Stomach (tissue), 9 donors: ENCODE measurements around the gene M1AP. TPM values are rescaled to one million over a fixed set of nuclear protein-coding genes. Genes with fewer than 3 reads are reported as not detected.

ENCODE experiments used
- DNase-seq, 2 donors: peaks; one replicate each; pipeline versions ENCODE4 v3.0.0 to v3.0.0-alpha.2; 2013 to 2019
- H3K27ac ChIP-seq, 5 donors: fragments of 200-600 bp in 4 of 5; sonication (generic) in 4 of 5; one replicate each; pipeline ENCODE4 v1.5.1; 2013 to 2019; ENCODE audit warnings: mild to moderate bottlenecking in 1 of 5, moderate library complexity in 1 of 5
- H3K27me3 ChIP-seq, 3 donors: fragments of 200-600 bp; sonication (generic); one replicate each; pipeline ENCODE4 v1.5.1; 2017 to 2019; ENCODE audit warnings: mixed run types in 1 of 3
- H3K36me3 ChIP-seq, 4 donors: fragments of 200-600 bp; sonication (generic); 1 replicate in 3 of 4; 2 replicates in 1 of 4; pipeline ENCODE4 v1.5.1; 2016 to 2019
- H3K4me1 ChIP-seq, 4 donors: fragments of 200-600 bp; sonication (generic); one replicate each; pipeline ENCODE4 v1.5.1; 2016 to 2019
- H3K4me3 ChIP-seq, 4 donors: fragments of 200-600 bp; sonication (generic) in 3 of 4; one replicate each; pipeline ENCODE4 v1.5.1; 2016 to 2019; ENCODE audit warnings: mild to moderate bottlenecking in 1 of 4
- H3K9me3 ChIP-seq, 4 donors: fragments of 200-600 bp; sonication (generic); one replicate each; pipeline ENCODE4 v1.5.1; 2016 to 2019
- EP300 ChIP-seq: sonication (generic); formaldehyde crosslinking; IDR thresholded peaks from one replicate; pipeline ENCODE4 v1.6.1; 2017; ENCODE audit warnings: antibody characterized with exemption
- POLR2A ChIP-seq, 4 donors: fragments of 450-650 bp; IDR thresholded peaks; one replicate each; pipeline ENCODE4 v1.6.1; 2016; ENCODE audit warnings: antibody characterized with exemption in 4 of 4, control low read depth in 2 of 4, mild to moderate bottlenecking in 1 of 4, moderate library complexity in 1 of 4
- POLR2AphosphoS5 ChIP-seq, 3 donors: sonication (generic); formaldehyde crosslinking; IDR thresholded peaks; one replicate each; pipeline ENCODE4 v1.6.1; 2016; ENCODE audit warnings: antibody characterized with exemption in 3 of 3
- WGBS, 5 donors: extraction: QIAGEN DNeasy Blood & Tissue Kit in 3 of 5; methylation state at CpG; one replicate each; pipeline versions ENCODE4 v1.1.5 to v1.1.7; 2013 to 2018; 5-methylcytosine and 5-hydroxymethylcytosine counted together
- intact Hi-C: fragments of 100-400 bp; cut with DNase I; formaldehyde crosslinking; loops from one replicate; pipeline ENCODE4 v1.15.1; 2023; ENCODE audit warnings: low total_unique reads
- polyA plus RNA-seq, 3 donors: library from polyadenylated mRNA; stranded (reverse); fragments of 200-250 nt; gene quantifications; one replicate each; pipeline ENCODE4 v1.2.3, GENCODE V29; 2013
- total RNA-seq, 5 donors: library from RNA; depleted of rRNA; stranded (reverse); fragments of >200 nt; gene quantifications; one replicate each; pipeline versions ENCODE4 v1.1.0 to v1.2.3, GENCODE V29; 2014 to 2016
- TF ChIP-seq, protein P1 (sequence below), 7 experiments: fragments of 450-650 bp in 4 of 7; fragments of 200-600 bp in 3 of 7; sonication (generic) in 3 of 7; IDR thresholded peaks; one replicate each; pipeline ENCODE4 v1.5.1; 2016 to 2019; ENCODE audit warnings: antibody characterized with exemption in 7 of 7, control low read depth in 2 of 7, mild to moderate bottlenecking in 1 of 7
- donor health status: healthy with polysubstance abuse.
- donor health status: Bipolar disorder and iron deficiency.
- donor health status: healthy.

Gene M1AP
- total and polyA plus RNA-seq, 8 donors, result 0.18 to 27.1 (median 0.31) TPM; not detected in 3

DNA sequence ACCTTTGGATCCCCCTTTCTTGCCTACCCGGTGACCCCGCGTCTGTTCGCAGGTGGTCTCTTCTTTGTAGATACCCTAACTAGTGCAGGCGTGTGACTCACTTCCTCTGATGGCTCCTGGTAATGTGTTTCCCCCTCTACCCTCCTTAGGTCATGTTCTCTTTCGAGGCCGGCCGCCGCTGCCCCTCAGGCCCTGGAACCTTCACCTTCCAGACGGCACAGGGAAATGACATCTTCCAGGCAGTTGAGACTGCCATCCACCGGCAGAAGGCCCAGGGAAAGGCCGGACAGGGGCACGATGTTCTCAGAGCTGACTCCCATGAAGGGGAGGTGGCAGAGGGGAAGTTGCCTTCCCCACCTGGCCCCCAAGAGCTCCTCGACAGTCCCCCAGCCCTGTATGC is 92.0 kb downstream of the M1AP start:
- H3K36me3 ChIP-seq, result peaks cover 8 to 14% (median 10%) of the 10 kb centered on the region in 4 donors
- WGBS, 5 donors, result 79 to 94% (median 85%) methylated on average over 14 of the region's 14 CpGs
- no peak for DNase-seq

DNA sequence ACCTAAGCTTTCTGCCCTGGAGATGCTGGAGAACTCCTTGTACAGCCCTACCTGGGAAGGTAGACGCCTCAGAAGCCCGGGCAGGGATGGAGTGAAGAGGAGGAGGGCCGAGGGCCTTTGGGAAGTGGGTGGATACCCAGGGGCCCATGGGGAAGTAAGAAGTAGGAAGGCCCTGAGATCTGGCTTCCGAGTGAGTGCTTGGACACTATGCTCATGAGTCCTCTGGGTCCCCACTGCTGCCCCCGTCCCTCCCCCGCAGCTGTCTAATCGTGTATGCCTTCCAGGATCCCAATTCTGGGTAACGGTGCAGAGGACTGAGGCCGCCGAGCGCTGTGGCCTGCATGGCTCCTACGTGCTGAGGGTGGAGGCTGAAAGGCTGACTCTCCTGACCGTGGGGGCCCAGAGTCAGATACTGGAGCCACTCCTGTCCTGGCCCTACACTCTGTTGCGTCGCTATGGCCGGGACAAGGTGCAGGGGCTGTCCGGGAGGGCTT is 92.5 kb downstream of the M1AP start:
- DNase-seq, result no peak
- Histone ChIP-seq H3K27me3 (no peaks in the 10 kb centered on the region), H3K36me3 (peaks cover 8 to 14% (median 10%) of the 10 kb centered on the region in 4 donors), H3K4me1 (peaks cover 0 to 65% (median 41%) of the 10 kb centered on the region in 4 donors), H3K27ac (peak overlapping the region; percentile 88 to 94 (median 91)), H3K4me3 (peak overlapping the region; percentile 78 to 85 (median 80)), H3K9me3 (no peaks in the 10 kb centered on the region)
- intact Hi-C loops, result no loop called here
- TF ChIP-seq POLR2AphosphoS5 (IDR thresholded peaks at IDR 0.05), result no peak
- TF ChIP-seq, protein P1, sequence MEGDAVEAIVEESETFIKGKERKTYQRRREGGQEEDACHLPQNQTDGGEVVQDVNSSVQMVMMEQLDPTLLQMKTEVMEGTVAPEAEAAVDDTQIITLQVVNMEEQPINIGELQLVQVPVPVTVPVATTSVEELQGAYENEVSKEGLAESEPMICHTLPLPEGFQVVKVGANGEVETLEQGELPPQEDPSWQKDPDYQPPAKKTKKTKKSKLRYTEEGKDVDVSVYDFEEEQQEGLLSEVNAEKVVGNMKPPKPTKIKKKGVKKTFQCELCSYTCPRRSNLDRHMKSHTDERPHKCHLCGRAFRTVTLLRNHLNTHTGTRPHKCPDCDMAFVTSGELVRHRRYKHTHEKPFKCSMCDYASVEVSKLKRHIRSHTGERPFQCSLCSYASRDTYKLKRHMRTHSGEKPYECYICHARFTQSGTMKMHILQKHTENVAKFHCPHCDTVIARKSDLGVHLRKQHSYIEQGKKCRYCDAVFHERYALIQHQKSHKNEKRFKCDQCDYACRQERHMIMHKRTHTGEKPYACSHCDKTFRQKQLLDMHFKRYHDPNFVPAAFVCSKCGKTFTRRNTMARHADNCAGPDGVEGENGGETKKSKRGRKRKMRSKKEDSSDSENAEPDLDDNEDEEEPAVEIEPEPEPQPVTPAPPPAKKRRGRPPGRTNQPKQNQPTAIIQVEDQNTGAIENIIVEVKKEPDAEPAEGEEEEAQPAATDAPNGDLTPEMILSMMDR (IDR thresholded peaks at IDR 0.05), result no peak
- no peak for TF ChIP-seq EP300
- TF ChIP-seq POLR2A (IDR thresholded peaks at IDR 0.05), result no peak
- WGBS, 5 donors, result 58 to 76% (median 66%) methylated on average over 11 to 17 of the region's 17 CpGs

More for the DNA sequence above, 92.0 kb downstream of the M1AP start:
- no peaks in the 10 kb centered on the region for H3K27me3 ChIP-seq
- intact Hi-C loops, result no loop called here
- peaks cover 0 to 65% (median 41%) of the 10 kb centered on the region in 4 donors for H3K4me1 ChIP-seq
- no peaks in the 10 kb centered on the region for H3K9me3 ChIP-seq
- H3K27ac ChIP-seq, result peak overlapping the region in 2 of 5 donors; percentile 91 to 94
- TF ChIP-seq, protein P1 (IDR thresholded peaks at IDR 0.05), result no peak
- TF ChIP-seq POLR2A (IDR thresholded peaks at IDR 0.05) (no peak), EP300 (no peak), POLR2AphosphoS5 (IDR thresholded peaks at IDR 0.05) (no peak)
- peak overlapping the region in 2 of 4 donors; percentile 78 to 85 for H3K4me3 ChIP-seq

DNA sequence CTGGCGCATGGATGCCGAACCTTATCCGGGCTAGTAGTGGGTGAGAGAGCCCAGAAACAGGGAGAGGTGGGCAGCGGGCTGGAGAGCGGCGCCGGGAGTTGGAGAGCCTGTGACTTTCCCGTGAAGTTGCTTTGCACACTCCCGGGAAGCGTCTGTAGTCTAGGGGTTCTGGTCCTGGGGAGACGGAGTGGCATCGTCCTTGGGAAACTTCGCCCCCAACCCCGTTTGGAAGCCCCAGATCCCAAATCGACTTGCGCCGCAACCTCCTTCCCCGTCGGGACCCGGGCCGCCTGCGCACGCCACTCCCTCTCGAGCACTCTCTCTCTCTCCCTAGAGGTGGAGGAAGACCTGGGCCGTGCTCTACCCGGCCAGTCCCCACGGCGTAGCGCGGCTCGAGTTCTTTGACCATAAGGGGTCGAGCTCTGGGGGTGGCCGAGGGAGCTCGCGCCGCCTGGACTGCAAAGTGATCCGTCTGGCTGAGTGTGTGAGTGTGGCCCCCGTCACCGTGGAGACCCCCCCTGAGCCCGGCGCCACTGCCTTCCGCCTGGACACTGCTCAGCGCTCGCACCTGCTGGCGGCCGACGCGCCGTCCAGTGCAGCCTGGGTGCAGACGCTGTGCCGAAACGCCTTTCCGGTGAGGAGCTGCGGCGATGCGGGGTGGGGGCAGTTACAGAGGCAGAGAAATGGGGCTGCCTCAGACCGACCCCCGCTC is 93.2 kb downstream of the M1AP start:
- TF ChIP-seq EP300, result no peak
- TF ChIP-seq, protein P1 (IDR thresholded peaks at IDR 0.05), result no peak
- no peak for TF ChIP-seq POLR2AphosphoS5 (IDR thresholded peaks at IDR 0.05)
- TF ChIP-seq POLR2A (IDR thresholded peaks at IDR 0.05), result peak in 1 of 4 donors; percentile 1
- WGBS, 5 donors, result 0 to 3% (median 1%) methylated on average over 26 to 58 of the region's 58 CpGs

DNA sequence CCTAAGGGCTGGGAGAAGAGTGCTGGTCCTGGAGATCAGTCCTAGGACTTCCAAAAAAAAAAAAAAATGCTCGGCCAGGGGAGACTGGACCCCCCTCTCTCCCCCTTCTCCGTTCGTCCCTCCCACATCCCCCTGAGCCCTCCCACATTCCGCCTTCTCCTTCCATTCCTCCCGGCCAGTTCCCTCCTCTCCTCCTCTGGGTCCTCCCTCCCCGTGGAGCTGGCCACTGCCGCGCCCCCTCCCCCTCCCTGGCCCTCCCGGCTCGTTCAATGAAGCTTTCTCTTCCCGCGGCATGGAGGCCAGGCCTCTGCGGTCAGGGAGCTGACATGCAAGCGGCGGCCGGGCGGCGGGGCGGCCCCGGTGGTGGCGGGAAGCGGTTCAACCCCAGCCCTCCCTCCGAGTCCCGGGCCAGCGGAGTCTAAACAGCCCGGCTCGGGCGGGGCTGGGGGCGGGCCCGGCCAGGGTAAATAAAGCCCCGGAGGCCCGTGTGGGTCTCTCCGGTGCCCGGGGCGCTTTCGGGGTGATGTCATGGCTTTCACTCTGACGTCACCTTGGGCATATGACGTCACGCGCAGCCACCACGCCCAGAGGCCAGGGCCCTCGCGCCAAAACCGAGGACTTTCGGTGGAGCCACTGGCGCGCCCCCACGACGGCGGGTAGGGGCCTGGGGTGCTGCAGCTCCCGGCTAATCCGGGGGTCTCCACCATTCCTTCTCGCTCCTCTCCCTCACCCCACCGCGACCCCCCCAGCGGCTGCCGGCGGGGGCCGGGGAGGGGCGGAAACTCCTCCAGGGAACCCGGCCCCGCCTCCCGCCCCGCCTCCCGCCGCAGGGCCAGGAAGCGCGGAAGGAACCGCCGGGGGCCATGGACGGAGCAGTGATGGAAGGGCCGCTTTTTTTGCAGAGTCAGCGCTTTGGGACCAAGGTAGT is 94.0 kb downstream of the M1AP start, which contains the start of the genes DOK1 and LOXL3:
Gene DOK1, plus strand, starts transcription at position 829 of the 928 bp plus-strand sequence. Its CDS starts 35 bp downstream, at position 864.
Gene LOXL3, minus strand, starts transcription at position 51 of the 928 bp plus-strand sequence. CDS start 1,308 bp downstream, outside the sequence.
- Histone ChIP-seq H3K36me3 (peaks cover 8 to 14% (median 10%) of the 10 kb centered on the region in 4 donors), H3K27me3 (no peaks in the 10 kb centered on the region), H3K27ac (peak within 1 kb of the TSS; percentile 88 to 94 (median 91)), H3K9me3 (no peaks in the 10 kb centered on the region), H3K4me1 (peaks cover 7 to 74% (median 49%) of the 10 kb centered on the region in 4 donors), H3K4me3 (peak within 1 kb of the TSS; percentile 78 to 85 (median 80))
- DNase-seq, result peak; percentile 90 to 96
- intact Hi-C loops, result no loop called here
- WGBS, 5 donors, result 0 to 1% (median 1%) methylated on average over 20 to 73 of the region's 73 CpGs
- TF ChIP-seq POLR2AphosphoS5 (IDR thresholded peaks at IDR 0.05) (peak in 2 of 3 donors; percentile 45 to 51), POLR2A (IDR thresholded peaks at IDR 0.05) (no peak), EP300 (no peak)
- TF ChIP-seq, protein P1 (IDR thresholded peaks at IDR 0.05), result no peak

More for the DNA sequence above, 93.2 kb downstream of the M1AP start:
- H3K9me3 ChIP-seq, result no peaks in the 10 kb centered on the region
- intact Hi-C loops, result no loop called here
- peak overlapping the region; percentile 78 to 85 (median 80) for H3K4me3 ChIP-seq
- peaks cover 0 to 68% (median 41%) of the 10 kb centered on the region in 4 donors for H3K4me1 ChIP-seq
- H3K27me3 ChIP-seq, result no peaks in the 10 kb centered on the region
- peak; percentile 66 to 81 for DNase-seq
- peak overlapping the region; percentile 88 to 94 (median 91) for H3K27ac ChIP-seq
- H3K36me3 ChIP-seq, result peaks cover 8 to 14% (median 10%) of the 10 kb centered on the region in 4 donors
